ENCODE results near the gene CLPTM1L. TPM values are rescaled to one million over a fixed set of nuclear protein-coding genes. Genes with fewer than 3 reads are reported as not detected.
"Not testable (repeated sequence)": the region's sequence is repeated elsewhere in the genome, so short reads cannot be mapped to it uniquely, and the experiment has no call there.

Gene CLPTM1L
- polyA plus RNA-seq, 1 donor from 2014 or later, result 61.6 TPM

GRCh38 chr5:1343315-1343751 is 1.6 kb downstream of the CLPTM1L start (continued):
- TF ChIP-seq TAF1 (IDR thresholded peaks at IDR 0.05; ENCODE audit: low read depth), result no peak

DNA sequence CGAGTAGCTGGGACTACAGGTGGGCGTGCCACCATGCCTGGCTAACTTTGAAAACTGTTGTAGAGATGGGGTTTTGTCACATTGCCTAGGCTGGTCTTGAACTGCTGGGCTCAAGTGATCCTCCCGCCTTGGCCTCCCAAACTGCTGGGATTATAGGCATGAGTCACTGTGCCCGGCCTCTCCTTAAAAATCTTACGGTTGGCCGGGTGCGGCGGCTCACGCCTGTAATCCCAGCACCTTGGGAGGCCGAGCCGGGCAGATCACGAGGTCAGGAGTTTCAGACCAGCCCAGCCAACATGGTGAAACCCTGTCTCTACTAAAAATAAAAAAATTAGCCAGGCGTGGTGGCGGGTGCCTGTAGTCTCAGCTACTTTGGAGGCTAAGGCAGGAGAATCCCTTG is 2.2 kb downstream of the CLPTM1L start:
- not testable (repeated sequence) for H3K4me3 ChIP-seq (ENCODE audit: low read length); H4K20me1 ChIP-seq (ENCODE audit: insufficient read depth); H3F3A ChIP-seq (ENCODE audit: insufficient read depth, low read length, poor library complexity, severe bottlenecking); H3K36me3 ChIP-seq (ENCODE audit: insufficient read depth, low read length); H3K4me2 ChIP-seq (ENCODE audit: low read length); H3K9me2 ChIP-seq (ENCODE audit: insufficient read depth, low read length); H3K27ac ChIP-seq (ENCODE audit: low read length); H3K9ac ChIP-seq (ENCODE audit: low read length); H3K9me3 ChIP-seq (ENCODE audit: low read length); H3K27me3 ChIP-seq (ENCODE audit: insufficient read depth, low read depth, low read length); H2AFZ ChIP-seq (ENCODE audit: low read depth, low read length)
- peaks cover 10% of the 10 kb centered on the region for H3K79me2 ChIP-seq (replicated peaks; ENCODE audit: insufficient read depth, low read length)

GRCh38 chr5:1342268-1342667 is 2.6 kb downstream of the CLPTM1L start:
- TF ChIP-seq MXI1 (conservative IDR thresholded peaks at IDR 0.05; ENCODE audit: poor library complexity, severe bottlenecking), result no peak
- TF ChIP-seq EP300 (conservative IDR thresholded peaks at IDR 0.05; ENCODE audit: poor library complexity, severe bottlenecking), result no peak
- no peak for TF ChIP-seq TAF1 (IDR thresholded peaks at IDR 0.05; ENCODE audit: low read depth)

DNA sequence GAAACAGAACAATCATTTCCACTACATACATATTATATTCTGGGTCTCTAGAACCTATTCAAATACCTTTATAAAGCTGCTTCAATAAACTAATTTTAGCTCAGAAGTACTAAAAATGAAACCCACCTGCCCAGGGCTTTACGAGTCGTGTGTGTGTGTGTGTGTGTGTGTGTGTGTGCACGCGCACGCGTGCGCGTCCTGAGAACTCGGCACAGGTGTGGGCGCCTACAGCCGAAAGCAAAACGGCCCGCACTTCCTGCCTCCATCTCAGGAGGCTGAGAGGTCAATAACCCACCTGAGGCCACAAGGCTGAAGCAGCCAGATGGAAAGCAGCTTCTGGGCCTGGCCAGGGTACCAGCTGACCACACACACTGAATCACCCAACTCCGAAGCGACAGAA is 3.0 kb downstream of the CLPTM1L start:
- H4K20me1 ChIP-seq (ENCODE audit: insufficient read depth), result no peaks in the 10 kb centered on the region
- no peaks in the 10 kb centered on the region for H3K36me3 ChIP-seq (ENCODE audit: insufficient read depth, low read length)

More at GRCh38 chr5:1342268-1342667, 2.6 kb downstream of the CLPTM1L start:
- Histone ChIP-seq H3K9ac (ENCODE audit: low read length) (no peak overlapping the region), H3K36me3 (ENCODE audit: insufficient read depth, low read length) (no peaks in the 10 kb centered on the region), H3K9me2 (ENCODE audit: insufficient read depth, low read length) (no peaks in the 10 kb centered on the region), H3K27ac (ENCODE audit: low read length) (no peak overlapping the region), H3K79me2 (replicated peaks; ENCODE audit: insufficient read depth, low read length) (peaks cover 10% of the 10 kb centered on the region), H4K20me1 (ENCODE audit: insufficient read depth) (no peaks in the 10 kb centered on the region), H2AFZ (ENCODE audit: low read depth, low read length) (no peak overlapping the region), H3K27me3 (ENCODE audit: insufficient read depth, low read depth, low read length) (no peaks in the 10 kb centered on the region), H3F3A (ENCODE audit: insufficient read depth, low read length, poor library complexity, severe bottlenecking) (no peaks in the 10 kb centered on the region), H3K4me2 (ENCODE audit: low read length) (no peak overlapping the region), H3K9me3 (ENCODE audit: low read length) (no peaks in the 10 kb centered on the region), H3K4me3 (ENCODE audit: low read length) (no peak overlapping the region)

DNA sequence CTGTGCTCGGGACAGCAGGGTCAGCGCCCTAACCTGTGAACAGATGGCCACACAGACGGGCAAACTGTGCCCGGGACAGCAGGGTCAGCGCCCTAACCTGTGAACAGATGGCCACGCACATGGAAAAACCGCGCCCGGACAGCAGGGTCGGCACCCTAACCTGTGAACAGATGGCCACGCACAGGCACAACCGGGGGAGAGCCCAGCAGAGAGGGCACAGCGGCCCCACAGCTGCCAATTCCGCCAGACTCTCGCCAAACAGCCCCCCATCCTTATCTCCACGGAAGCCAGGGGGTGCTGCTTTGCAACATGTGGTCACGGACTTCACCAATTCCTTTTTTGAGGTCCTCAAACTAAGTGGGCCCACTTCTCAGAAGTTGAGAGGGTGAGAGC is 5.1 kb downstream of the CLPTM1L start:
- H3K27me3 ChIP-seq (ENCODE audit: insufficient read depth, low read depth, low read length); H4K20me1 ChIP-seq (ENCODE audit: insufficient read depth); H3K9ac ChIP-seq (ENCODE audit: low read length); H3F3A ChIP-seq (ENCODE audit: insufficient read depth, low read length, poor library complexity, severe bottlenecking); H2AFZ ChIP-seq (ENCODE audit: low read depth, low read length); H3K4me3 ChIP-seq (ENCODE audit: low read length); H3K9me2 ChIP-seq (ENCODE audit: insufficient read depth, low read length); H3K4me2 ChIP-seq (ENCODE audit: low read length); H3K27ac ChIP-seq (ENCODE audit: low read length); H3K9me3 ChIP-seq (ENCODE audit: low read length); H3K36me3 ChIP-seq (ENCODE audit: insufficient read depth, low read length): not testable (repeated sequence)
- H3K79me2 ChIP-seq (replicated peaks; ENCODE audit: insufficient read depth, low read length), result peaks cover 10% of the 10 kb centered on the region

More for the DNA sequence above, 3.0 kb downstream of the CLPTM1L start:
- no peaks in the 10 kb centered on the region for H3K9me3 ChIP-seq (ENCODE audit: low read length)
- H3K9me2 ChIP-seq (ENCODE audit: insufficient read depth, low read length), result no peaks in the 10 kb centered on the region
- peaks cover 10% of the 10 kb centered on the region for H3K79me2 ChIP-seq (replicated peaks; ENCODE audit: insufficient read depth, low read length)
- no peak overlapping the region for H2AFZ ChIP-seq (ENCODE audit: low read depth, low read length)
- no peak overlapping the region for H3K4me2 ChIP-seq (ENCODE audit: low read length)
- H3F3A ChIP-seq (ENCODE audit: insufficient read depth, low read length, poor library complexity, severe bottlenecking), result no peaks in the 10 kb centered on the region
- H3K27ac ChIP-seq (ENCODE audit: low read length), result no peak overlapping the region
- no peak overlapping the region for H3K9ac ChIP-seq (ENCODE audit: low read length)
- H3K4me3 ChIP-seq (ENCODE audit: low read length), result no peak overlapping the region
- no peaks in the 10 kb centered on the region for H3K27me3 ChIP-seq (ENCODE audit: insufficient read depth, low read depth, low read length)
- TF ChIP-seq MXI1 (conservative IDR thresholded peaks at IDR 0.05; ENCODE audit: poor library complexity, severe bottlenecking) (no peak), RAD21 (conservative IDR thresholded peaks at IDR 0.05) (no peak), TAF1 (IDR thresholded peaks at IDR 0.05; ENCODE audit: low read depth) (no peak), EP300 (conservative IDR thresholded peaks at IDR 0.05; ENCODE audit: poor library complexity, severe bottlenecking) (no peak), EZH2 (IDR thresholded peaks at IDR 0.05; ENCODE audit: borderline replicate concordance, insufficient read depth, low read length, poor library complexity, severe bottlenecking) (no peak), POLR2AphosphoS5 (IDR thresholded peaks at IDR 0.05) (no peak), SMC3 (conservative IDR thresholded peaks at IDR 0.05; ENCODE audit: poor library complexity) (no peak)
- TF ChIP-seq, protein P1, sequence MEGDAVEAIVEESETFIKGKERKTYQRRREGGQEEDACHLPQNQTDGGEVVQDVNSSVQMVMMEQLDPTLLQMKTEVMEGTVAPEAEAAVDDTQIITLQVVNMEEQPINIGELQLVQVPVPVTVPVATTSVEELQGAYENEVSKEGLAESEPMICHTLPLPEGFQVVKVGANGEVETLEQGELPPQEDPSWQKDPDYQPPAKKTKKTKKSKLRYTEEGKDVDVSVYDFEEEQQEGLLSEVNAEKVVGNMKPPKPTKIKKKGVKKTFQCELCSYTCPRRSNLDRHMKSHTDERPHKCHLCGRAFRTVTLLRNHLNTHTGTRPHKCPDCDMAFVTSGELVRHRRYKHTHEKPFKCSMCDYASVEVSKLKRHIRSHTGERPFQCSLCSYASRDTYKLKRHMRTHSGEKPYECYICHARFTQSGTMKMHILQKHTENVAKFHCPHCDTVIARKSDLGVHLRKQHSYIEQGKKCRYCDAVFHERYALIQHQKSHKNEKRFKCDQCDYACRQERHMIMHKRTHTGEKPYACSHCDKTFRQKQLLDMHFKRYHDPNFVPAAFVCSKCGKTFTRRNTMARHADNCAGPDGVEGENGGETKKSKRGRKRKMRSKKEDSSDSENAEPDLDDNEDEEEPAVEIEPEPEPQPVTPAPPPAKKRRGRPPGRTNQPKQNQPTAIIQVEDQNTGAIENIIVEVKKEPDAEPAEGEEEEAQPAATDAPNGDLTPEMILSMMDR (IDR thresholded peaks at IDR 0.05; ENCODE audit: poor library complexity, severe bottlenecking), result no peak
- TF ChIP-seq, protein P2, sequence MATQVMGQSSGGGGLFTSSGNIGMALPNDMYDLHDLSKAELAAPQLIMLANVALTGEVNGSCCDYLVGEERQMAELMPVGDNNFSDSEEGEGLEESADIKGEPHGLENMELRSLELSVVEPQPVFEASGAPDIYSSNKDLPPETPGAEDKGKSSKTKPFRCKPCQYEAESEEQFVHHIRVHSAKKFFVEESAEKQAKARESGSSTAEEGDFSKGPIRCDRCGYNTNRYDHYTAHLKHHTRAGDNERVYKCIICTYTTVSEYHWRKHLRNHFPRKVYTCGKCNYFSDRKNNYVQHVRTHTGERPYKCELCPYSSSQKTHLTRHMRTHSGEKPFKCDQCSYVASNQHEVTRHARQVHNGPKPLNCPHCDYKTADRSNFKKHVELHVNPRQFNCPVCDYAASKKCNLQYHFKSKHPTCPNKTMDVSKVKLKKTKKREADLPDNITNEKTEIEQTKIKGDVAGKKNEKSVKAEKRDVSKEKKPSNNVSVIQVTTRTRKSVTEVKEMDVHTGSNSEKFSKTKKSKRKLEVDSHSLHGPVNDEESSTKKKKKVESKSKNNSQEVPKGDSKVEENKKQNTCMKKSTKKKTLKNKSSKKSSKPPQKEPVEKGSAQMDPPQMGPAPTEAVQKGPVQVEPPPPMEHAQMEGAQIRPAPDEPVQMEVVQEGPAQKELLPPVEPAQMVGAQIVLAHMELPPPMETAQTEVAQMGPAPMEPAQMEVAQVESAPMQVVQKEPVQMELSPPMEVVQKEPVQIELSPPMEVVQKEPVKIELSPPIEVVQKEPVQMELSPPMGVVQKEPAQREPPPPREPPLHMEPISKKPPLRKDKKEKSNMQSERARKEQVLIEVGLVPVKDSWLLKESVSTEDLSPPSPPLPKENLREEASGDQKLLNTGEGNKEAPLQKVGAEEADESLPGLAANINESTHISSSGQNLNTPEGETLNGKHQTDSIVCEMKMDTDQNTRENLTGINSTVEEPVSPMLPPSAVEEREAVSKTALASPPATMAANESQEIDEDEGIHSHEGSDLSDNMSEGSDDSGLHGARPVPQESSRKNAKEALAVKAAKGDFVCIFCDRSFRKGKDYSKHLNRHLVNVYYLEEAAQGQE (IDR thresholded peaks at IDR 0.05; ENCODE audit: borderline replicate concordance), result no peak

Measured in neural cell (in vitro differentiated cells).